IMR-90 (cell line): ENCODE results near the gene GH1. TPM values are rescaled to one million over a fixed set of nuclear protein-coding genes. Genes with fewer than 3 reads are reported as not detected.
"Not testable (repeated sequence)": the region's sequence is repeated elsewhere in the genome, so short reads cannot be mapped to it uniquely, and the experiment has no call there.

Experiments
- ATAC-seq: fragments of 200-7000 bp; cut with Tn5 transposase; 2 replicates; pipeline ENCODE4 v1.9.1; 2020; ENCODE audit warnings: low read depth, mild to moderate bottlenecking, moderate library complexity
- BruUV-seq: library from RNA; stranded (reverse); fragments of 400-500 nt; replicated peaks from 2 replicates; lab custom pipeline; 2021; lab: Mats Ljungman, UMichigan
- CTCF ChIA-PET: fragments of 300-600 bp; formaldehyde crosslinking; extraction: SDS; loops from one replicate; lab custom pipeline; 2021; ENCODE audit warnings: antibody characterized with exemption; lab: Yijun Ruan, JAX
- POLR2A ChIA-PET: fragments of 300-600 bp; sonication (Branson Sonifier 250); formaldehyde crosslinking; loops from one replicate; lab custom pipeline; 2022; ENCODE audit warnings: antibody characterized with exemption; ENCODE audit not compliant: unreplicated experiment; lab: Charles Lee
- DNase-seq: peaks from one replicate; pipeline ENCODE4 v3.0.0; 2013
- H2AFZ ChIP-seq: replicated peaks from 2 replicates; pipeline ENCODE3; 2013; ENCODE audit warnings: low read length, mild to moderate bottlenecking; ENCODE audit not compliant: poor library complexity
- H2AK5ac ChIP-seq: 2 replicates; pipeline ENCODE4 v1.6.1; 2013; ENCODE audit warnings: low read depth, low read length, inconsistent platforms
- H2AK9ac ChIP-seq: replicated peaks from 2 replicates; pipeline ENCODE3; 2013; ENCODE audit warnings: mild to moderate bottlenecking, low read depth, low read length, moderate library complexity; ENCODE audit not compliant: poor library complexity
- H2BK120ac ChIP-seq: 2 replicates; pipeline ENCODE4 v1.6.1; 2013; ENCODE audit warnings: low read depth, low read length, inconsistent platforms
- H2BK15ac ChIP-seq: 3 replicates; pipeline ENCODE4 v1.6.1; 2013; ENCODE audit warnings: low read depth, low read length, inconsistent platforms
- H2BK20ac ChIP-seq: 2 replicates; pipeline ENCODE4 v1.6.1; 2013; ENCODE audit warnings: low read depth, mild to moderate bottlenecking, inconsistent platforms, low read length, moderate library complexity
- H2BK5ac ChIP-seq: 2 replicates; pipeline ENCODE4 v1.6.1; 2013; ENCODE audit warnings: mild to moderate bottlenecking, low read depth, low read length, inconsistent platforms; ENCODE audit not compliant: poor library complexity, severe bottlenecking
- H3K14ac ChIP-seq: replicated peaks from 2 replicates; pipeline ENCODE4 v1.6.1; 2013; ENCODE audit warnings: low read depth, low read length, inconsistent platforms
- H3K18ac ChIP-seq: 2 replicates; pipeline ENCODE4 v1.6.1; 2013; ENCODE audit warnings: low read depth, low read length, control low read depth
- H3K23ac ChIP-seq: 2 replicates; pipeline ENCODE4 v1.6.1; 2013; ENCODE audit warnings: low read depth, low read length, inconsistent platforms
- H3K27ac ChIP-seq: 2 replicates; pipeline ENCODE4 v1.5.1; 2013; ENCODE audit warnings: mild to moderate bottlenecking, control low read depth, low read length; ENCODE audit not compliant: insufficient read depth
- H3K27me3 ChIP-seq: 2 replicates; pipeline ENCODE4 v1.6.1; 2013; ENCODE audit warnings: low read length; ENCODE audit not compliant: control insufficient read depth, insufficient read depth
- H3K36me3 ChIP-seq: 2 replicates; pipeline ENCODE4 v1.6.1; 2013; ENCODE audit warnings: low read length, mixed read lengths; ENCODE audit not compliant: control insufficient read depth, insufficient read depth
- H3K4ac ChIP-seq: 2 replicates; pipeline ENCODE4 v1.6.1; 2013; ENCODE audit warnings: low read depth, low read length, inconsistent platforms
- H3K4me1 ChIP-seq: 2 replicates; pipeline ENCODE4 v1.6.1; 2013; ENCODE audit warnings: low read length, mixed read lengths; ENCODE audit not compliant: control insufficient read depth, insufficient read depth
- H3K4me2 ChIP-seq: 2 replicates; pipeline ENCODE4 v1.6.1; 2013; ENCODE audit warnings: low read depth, mild to moderate bottlenecking, control low read depth, low read length, moderate library complexity
- H3K4me3 ChIP-seq: 2 replicates; pipeline ENCODE4 v1.5.1; 2013; ENCODE audit warnings: low read depth, mild to moderate bottlenecking, control low read depth, low read length, moderate library complexity; ENCODE audit not compliant: insufficient read depth
- H3K56ac ChIP-seq: 2 replicates; pipeline ENCODE4 v1.6.1; 2013; ENCODE audit warnings: low read length, inconsistent platforms; ENCODE audit not compliant: insufficient read depth; ENCODE audit errors: extremely low read depth
- H3K79me1 ChIP-seq, 2 experiments: 2 replicates each; pipeline ENCODE4 v1.6.1; 2013; ENCODE audit warnings: low read length in 2 of 2, inconsistent platforms in 1 of 2, low read depth in 1 of 2
- H3K9ac ChIP-seq: 2 replicates; pipeline ENCODE4 v1.6.1; 2013; ENCODE audit warnings: low read depth, low read length, control low read depth
- H3K9me1 ChIP-seq: 2 replicates; pipeline ENCODE4 v1.6.1; 2013; ENCODE audit warnings: low read length, inconsistent platforms; ENCODE audit not compliant: insufficient read depth
- H3K9me3 ChIP-seq: 2 replicates; pipeline ENCODE4 v1.6.1; 2013; ENCODE audit warnings: low read length; ENCODE audit not compliant: control insufficient read depth, insufficient read depth
- H4K20me1 ChIP-seq: 2 replicates; pipeline ENCODE4 v1.6.1; 2013; ENCODE audit warnings: low read length, inconsistent platforms; ENCODE audit not compliant: insufficient read depth
- H4K5ac ChIP-seq: 2 replicates; pipeline ENCODE4 v1.6.1; 2013; ENCODE audit warnings: mild to moderate bottlenecking, low read depth, low read length, control low read depth
- H4K8ac ChIP-seq, 2 experiments: 2 replicates each; pipeline ENCODE4 v1.6.1; 2013; ENCODE audit warnings: low read depth in 2 of 2, low read length in 2 of 2, control low read depth in 1 of 2, inconsistent platforms in 1 of 2
- H4K91ac ChIP-seq: 2 replicates; pipeline ENCODE4 v1.6.1; 2013; ENCODE audit warnings: low read depth, low read length, inconsistent platforms; ENCODE audit not compliant: insufficient read depth
- WGBS, 2 experiments: methylation state at CpG; one replicate each; pipeline versions ENCODE4 v1.1.5 to v1.1.7; 2013; ENCODE audit warnings: missing lambda C conversion rate in 2 of 2; ENCODE audit not compliant: insufficient read length in 1 of 2; ENCODE audit errors: extremely low coverage in 2 of 2; 5-methylcytosine and 5-hydroxymethylcytosine counted together
- dilution Hi-C: fragments of 300-500 bp; cut with HindIII; formaldehyde crosslinking; loops from one replicate; pipeline ENCODE4 v1.14.3; 2018; ENCODE audit warnings: low sequenced_read_pairs; ENCODE audit not compliant: unreplicated experiment
- in situ Hi-C: fragments of 300-500 bp; cut with MboI; formaldehyde crosslinking; loops from 3 replicates; pipeline ENCODE4 v1.14.3; 2019; ENCODE audit warnings: low sequenced_read_pairs, inconsistent platforms, mixed read lengths
- intact Hi-C: fragments of 100-400 bp; cut with micrococcal nuclease; formaldehyde crosslinking; loops from 2 replicates; pipeline ENCODE4 v1.10.0; 2022
- polyA plus RNA-seq, 3 experiments: library from polyadenylated mRNA; depleted of rRNA; stranded (reverse); fragments of >200 nt; gene quantifications; 2 replicates each; pipeline ENCODE4 v1.2.3, GENCODE V29; 2012; ENCODE audit warnings: low replicate concordance in 1 of 3
- total RNA-seq: library from RNA; depleted of rRNA; stranded (reverse); fragments of >200 nt; gene quantifications from 2 replicates; pipeline ENCODE4 v1.2.3, GENCODE V29; 2012

GH1 gene
- total and polyA plus RNA-seq, 2 of the 4 experiments (the other 2 are of a cell fraction): not detected

- WGBS, 2 experiments: 100% methylated on average over 1 of the region's 6 CpGs; no CpG with 5 or more reads in 1 of the 2 experiments
Observed at GRCh38 chr17:63898899-63899798, 19.5 kb downstream of the GH1 start.

GRCh38 chr17:63896524-63897354 is 21.9 kb downstream of the GH1 start, which contains the start of gene CSH1:
CSH1 (minus strand) TSS chr17:63896574; CDS start chr17:63896511, 63 bp downstream.
- H4K91ac ChIP-seq, H3K9me1 ChIP-seq, H3K18ac ChIP-seq, H3K9ac ChIP-seq, H2BK15ac ChIP-seq, H3K27ac ChIP-seq, CTCF ChIA-PET, dilution Hi-C loops, H2BK5ac ChIP-seq, in situ Hi-C loops, H2BK20ac ChIP-seq, H2AFZ ChIP-seq, H4K8ac ChIP-seq, BruUV-seq, H3K9me3 ChIP-seq, H4K5ac ChIP-seq, intact Hi-C loops, H3K4me1 ChIP-seq, H3K14ac ChIP-seq, H2AK9ac ChIP-seq, DNase-seq, H3K79me1 ChIP-seq, H2BK120ac ChIP-seq, H3K4ac ChIP-seq, H3K56ac ChIP-seq, H3K4me3 ChIP-seq, H4K20me1 ChIP-seq, ATAC-seq, H3K23ac ChIP-seq, H3K4me2 ChIP-seq, H3K36me3 ChIP-seq, H2AK5ac ChIP-seq: not testable (repeated sequence)
- peaks cover 19% of the 10 kb centered on the region for H3K27me3 ChIP-seq
- no CpG with 5 or more reads among the region's 14 CpGs for WGBS, 2 experiments
- POLR2A ChIA-PET: interaction anchor here (0.6 kb wide), 1 partner anchor 249 kb away, joined by 6 read pairs; no protein-coding TSS in a partner anchor

More at GRCh38 chr17:63898899-63899798, 19.5 kb downstream of the GH1 start:
- H4K5ac ChIP-seq, intact Hi-C loops, H3K14ac ChIP-seq, dilution Hi-C loops, H2BK20ac ChIP-seq, H2AFZ ChIP-seq, H3K79me1 ChIP-seq, H3K9me3 ChIP-seq, POLR2A ChIA-PET, H3K27ac ChIP-seq, in situ Hi-C loops, BruUV-seq, H4K91ac ChIP-seq, H2BK5ac ChIP-seq, H3K4me2 ChIP-seq, H2AK5ac ChIP-seq, H3K23ac ChIP-seq, H3K18ac ChIP-seq, H3K56ac ChIP-seq, H3K36me3 ChIP-seq, H3K9me1 ChIP-seq, H3K4ac ChIP-seq, H3K4me1 ChIP-seq, H2BK120ac ChIP-seq, H3K9ac ChIP-seq, H3K4me3 ChIP-seq, H4K8ac ChIP-seq, H4K20me1 ChIP-seq, H2AK9ac ChIP-seq, H2BK15ac ChIP-seq: not testable (repeated sequence)
- peak; percentile 7 for DNase-seq
- 0 out of 2 replicates have a peak, but pooled peaks have one; percentile 14 for ATAC-seq
- peaks cover 25% of the 10 kb centered on the region for H3K27me3 ChIP-seq
- CTCF ChIA-PET: interaction anchor here (0.8 kb wide), 1 partner anchor 20 kb away, joined by 3 read pairs; no protein-coding TSS in a partner anchor
